Fibroblast of lung (primary cell): Measurements from ENCODE around the gene ONECUT3.

Experiments used
- EZH2 ChIP-seq: IDR thresholded peaks from 2 replicates; pipeline ENCODE4 v1.5.1; 2012; ENCODE audit warnings: low read length, control low read depth, mild to moderate bottlenecking; ENCODE audit errors: missing control alignments
- TF ChIP-seq, protein P1 (sequence below), 2 donors: IDR thresholded peaks in 1 of 2; conservative IDR thresholded peaks in 1 of 2; 1 replicate in 1 of 2; 2 replicates in 1 of 2; pipeline ENCODE4 v1.5.1; 2011 to 2012; ENCODE audit warnings: low read length in 2 of 2, control low read depth in 1 of 2, inconsistent platforms in 1 of 2, low read depth in 1 of 2, mild to moderate bottlenecking in 1 of 2

DNA sequence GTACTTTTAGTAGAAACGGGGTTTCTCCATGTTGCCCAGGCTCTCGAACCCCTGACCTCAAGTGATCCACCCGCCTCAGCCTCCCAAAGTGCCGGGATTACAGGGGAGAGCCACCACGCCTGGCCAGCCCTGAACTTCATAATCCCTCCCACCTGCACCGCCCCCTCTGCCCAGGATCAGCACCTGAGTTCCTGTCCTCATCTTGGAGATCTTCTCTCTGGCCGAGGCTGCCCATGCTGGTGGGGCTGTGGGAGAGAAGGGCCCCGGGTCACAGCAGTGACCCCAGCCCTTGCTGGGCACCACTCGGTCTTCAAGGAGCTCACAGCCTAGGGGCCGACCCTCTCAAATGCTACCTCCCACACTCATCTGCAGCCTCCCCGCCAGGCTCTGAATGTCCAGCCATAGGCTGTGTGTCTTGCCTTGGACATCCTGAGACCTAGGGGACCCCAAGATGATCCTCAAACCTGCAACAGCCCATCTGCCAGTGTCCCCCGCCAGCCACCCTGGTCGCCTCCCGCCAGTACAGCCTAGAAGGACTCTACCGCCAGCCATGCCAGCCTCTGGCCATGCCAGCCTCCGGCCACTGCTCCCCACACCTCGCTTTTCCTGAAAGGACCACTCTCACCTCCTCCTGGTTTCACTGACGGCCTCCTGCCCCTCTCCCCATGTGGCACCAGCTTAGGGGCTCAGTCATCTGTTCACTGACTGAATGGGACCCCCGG is 57.3 kb downstream of the ONECUT3 start:
- no peak for TF ChIP-seq EZH2
- TF ChIP-seq, protein P1, sequence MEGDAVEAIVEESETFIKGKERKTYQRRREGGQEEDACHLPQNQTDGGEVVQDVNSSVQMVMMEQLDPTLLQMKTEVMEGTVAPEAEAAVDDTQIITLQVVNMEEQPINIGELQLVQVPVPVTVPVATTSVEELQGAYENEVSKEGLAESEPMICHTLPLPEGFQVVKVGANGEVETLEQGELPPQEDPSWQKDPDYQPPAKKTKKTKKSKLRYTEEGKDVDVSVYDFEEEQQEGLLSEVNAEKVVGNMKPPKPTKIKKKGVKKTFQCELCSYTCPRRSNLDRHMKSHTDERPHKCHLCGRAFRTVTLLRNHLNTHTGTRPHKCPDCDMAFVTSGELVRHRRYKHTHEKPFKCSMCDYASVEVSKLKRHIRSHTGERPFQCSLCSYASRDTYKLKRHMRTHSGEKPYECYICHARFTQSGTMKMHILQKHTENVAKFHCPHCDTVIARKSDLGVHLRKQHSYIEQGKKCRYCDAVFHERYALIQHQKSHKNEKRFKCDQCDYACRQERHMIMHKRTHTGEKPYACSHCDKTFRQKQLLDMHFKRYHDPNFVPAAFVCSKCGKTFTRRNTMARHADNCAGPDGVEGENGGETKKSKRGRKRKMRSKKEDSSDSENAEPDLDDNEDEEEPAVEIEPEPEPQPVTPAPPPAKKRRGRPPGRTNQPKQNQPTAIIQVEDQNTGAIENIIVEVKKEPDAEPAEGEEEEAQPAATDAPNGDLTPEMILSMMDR (conservative IDR thresholded peaks at IDR 0.05 in 1 of 2, IDR thresholded peaks at IDR 0.05 in 1 of 2; ENCODE audit: low read depth in 1 of 2, low read length in 2 of 2), result no peak
